ENCODE data around the gene IER3IP1.
A peak's percentile ranks its signal among the peaks of the same experiment; 100 is the strongest.
"Not testable (repeated sequence)": the region's sequence is repeated elsewhere in the genome, so short reads cannot be mapped to it uniquely, and the experiment has no call there.

The IER3IP1 gene, protein sequence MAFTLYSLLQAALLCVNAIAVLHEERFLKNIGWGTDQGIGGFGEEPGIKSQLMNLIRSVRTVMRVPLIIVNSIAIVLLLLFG

DNA sequence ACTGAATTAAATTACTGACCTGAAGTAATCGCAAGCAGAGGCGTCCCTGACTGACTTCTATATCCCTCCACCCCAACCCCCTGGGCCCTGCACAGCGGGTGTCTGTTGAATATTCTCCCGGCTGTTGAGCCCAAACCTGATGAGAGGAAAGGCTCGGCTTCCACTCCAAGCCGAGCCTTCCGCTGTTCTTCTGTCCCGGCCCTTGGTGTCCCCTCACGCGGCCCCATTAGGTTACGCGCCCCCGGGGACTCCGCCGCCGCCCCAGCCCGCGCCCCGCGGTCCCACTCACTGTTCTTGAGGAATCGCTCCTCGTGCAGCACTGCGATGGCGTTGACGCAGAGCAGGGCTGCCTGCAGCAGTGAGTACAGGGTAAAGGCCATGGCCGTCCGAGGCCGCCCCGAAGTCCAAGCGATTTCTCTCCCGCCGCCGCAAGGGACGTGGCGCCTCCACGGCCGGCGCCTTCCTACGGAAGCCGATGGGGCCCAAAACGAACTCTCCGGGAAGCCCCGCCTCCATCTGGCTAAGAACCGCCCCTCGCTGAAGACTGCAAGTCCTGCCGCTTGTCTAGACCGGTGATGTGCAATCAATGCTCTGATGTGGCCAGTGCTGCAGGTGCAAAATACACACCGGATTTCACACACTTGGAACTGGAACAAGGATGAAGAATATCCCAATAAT lies at the start of gene IER3IP1:
Gene IER3IP1 (minus strand): TSS at position 467 of the 678 bp plus-strand sequence. CDS start 87 bp downstream, at position 380.
- peak; percentile 73 to 93 for DNase-seq (ENCODE audit: low read depth in 1 of 2, low spot score in 1 of 2)
- in situ Hi-C loops (cut with HindIII; ENCODE audit: low pct_unique_long_range_greater_than_20kb, low sequenced_read_pairs): no loop called here
- TF ChIP-seq JUND (IDR thresholded peaks at IDR 0.05; ENCODE audit: low read depth): no peak

DNA sequence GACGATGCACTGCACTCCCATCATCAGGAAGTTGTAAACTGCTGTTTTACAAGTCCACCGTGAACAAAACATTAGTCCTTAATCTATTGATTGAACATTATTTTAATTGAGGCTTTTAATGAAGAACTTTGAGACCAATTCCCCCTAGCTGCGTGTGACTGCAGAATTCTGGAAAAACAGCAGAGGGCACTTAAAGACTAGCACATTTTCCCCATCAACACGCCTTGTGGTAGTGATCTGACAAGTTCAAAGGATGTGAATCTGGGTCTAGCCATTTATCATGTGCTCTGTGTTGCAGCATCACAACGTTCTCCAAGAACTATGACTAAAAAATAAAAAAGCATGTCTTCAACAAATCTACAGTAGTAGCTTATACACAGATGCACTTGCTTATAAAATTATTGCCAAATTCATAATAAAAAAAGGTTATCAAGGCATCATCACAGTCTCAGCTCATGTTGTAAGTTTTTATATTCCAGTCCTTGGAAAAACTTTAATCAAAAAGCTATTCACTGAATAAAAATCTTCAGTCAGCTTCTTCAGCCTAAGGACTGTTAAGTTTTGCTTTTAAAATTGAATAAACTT lies 39.5 kb upstream of the IER3IP1 start:
- in situ Hi-C loops (cut with HindIII; ENCODE audit: low pct_unique_long_range_greater_than_20kb, low sequenced_read_pairs): no loop called here

DNA sequence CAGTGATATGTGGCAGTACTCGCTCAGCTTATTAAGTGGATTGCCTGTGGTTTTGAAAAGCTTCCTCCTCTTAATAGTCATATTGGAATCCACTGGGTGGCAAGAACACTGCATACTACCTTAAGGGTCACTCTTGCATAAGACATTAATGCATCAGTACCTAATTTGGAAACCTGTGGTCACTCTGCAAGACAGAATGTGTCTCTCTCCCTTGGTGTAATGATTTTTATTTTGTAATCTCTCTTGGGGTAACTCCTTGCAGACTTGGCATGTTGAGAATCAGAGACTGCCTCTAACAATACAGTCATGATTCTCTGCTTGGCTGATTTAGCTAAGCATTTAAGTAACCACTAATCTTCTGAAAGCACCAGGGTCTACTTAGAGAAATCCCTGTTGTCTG lies 33.0 kb upstream of the IER3IP1 start:
- TF ChIP-seq JUND (IDR thresholded peaks at IDR 0.05; ENCODE audit: low read depth): no peak
- DNase-seq (ENCODE audit: low read depth in 1 of 2, low spot score in 1 of 2): no peak

More for the DNA sequence above, 39.5 kb upstream of the IER3IP1 start:
- DNase-seq (ENCODE audit: low read depth in 1 of 2, low spot score in 1 of 2): peak; percentile 6 to 65
- TF ChIP-seq JUND (IDR thresholded peaks at IDR 0.05; ENCODE audit: low read depth): no peak

DNA sequence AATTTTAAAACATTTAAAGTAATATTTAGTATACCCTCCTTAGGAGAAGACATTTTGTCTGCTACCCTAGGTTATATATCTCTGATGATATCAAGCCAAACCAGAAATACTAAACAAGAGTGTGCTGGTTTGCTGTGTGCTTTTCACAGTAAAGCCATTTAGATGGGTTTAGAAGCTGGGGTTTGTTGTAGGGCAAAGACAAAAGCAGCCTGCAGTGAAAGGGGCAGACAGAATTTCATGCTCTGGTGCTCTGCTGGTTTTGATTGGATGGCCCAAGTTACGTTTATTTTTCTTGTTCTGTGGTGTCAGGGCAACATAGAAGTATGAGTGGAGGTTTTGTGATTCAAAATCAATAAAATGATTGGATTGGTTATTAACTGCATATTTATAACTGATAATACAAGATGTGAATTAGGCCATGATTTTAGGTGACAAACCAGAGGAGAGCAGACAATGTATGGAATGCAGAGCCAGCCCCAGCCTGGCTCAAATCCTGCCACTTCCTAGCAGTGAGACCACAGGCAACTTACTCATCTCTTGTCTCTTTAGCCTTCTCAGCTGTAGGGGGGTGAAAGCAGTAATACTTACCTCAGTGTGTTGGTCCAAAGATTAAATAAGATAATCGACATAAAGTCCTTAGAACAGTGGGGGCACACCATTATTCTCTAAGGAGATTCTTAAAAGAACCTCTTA lies 30.9 kb upstream of the IER3IP1 start:
- no peak for DNase-seq (ENCODE audit: low read depth in 1 of 2, low spot score in 1 of 2)
- TF ChIP-seq JUND (IDR thresholded peaks at IDR 0.05; ENCODE audit: low read depth): no peak
- in situ Hi-C loops (cut with HindIII; ENCODE audit: low pct_unique_long_range_greater_than_20kb, low sequenced_read_pairs): no loop called here

More for the DNA sequence above, 33.0 kb upstream of the IER3IP1 start:
- in situ Hi-C loops (cut with HindIII; ENCODE audit: low pct_unique_long_range_greater_than_20kb, low sequenced_read_pairs): no loop called here

DNA sequence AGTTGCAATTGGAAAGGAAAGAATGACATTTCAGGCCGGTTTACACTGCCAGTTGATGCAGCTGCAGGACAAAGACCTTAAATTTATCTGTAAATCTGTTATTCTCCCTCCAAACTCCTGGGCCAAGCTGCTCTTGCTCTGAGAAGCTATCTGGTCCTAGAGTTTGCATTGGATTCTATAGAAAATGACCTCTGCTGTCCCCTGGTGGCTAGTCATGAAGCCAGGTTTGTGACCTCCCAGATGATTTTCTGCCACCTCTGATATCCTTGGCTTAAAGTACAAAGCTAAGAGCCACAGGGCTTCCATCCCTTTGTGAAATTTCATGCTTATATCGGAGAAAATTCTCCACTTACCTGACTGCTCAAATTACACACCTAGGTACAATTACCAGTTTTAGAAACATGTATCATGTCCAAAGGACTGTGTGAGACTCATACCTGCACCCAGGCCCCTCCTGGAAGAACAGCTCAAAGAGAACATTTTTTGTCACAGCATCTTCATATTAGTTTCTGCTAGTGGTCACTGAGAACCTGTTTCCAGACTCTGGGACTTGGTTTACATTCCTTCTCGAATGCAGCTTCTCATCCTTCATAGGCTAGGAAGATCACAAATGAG lies 28.9 kb upstream of the IER3IP1 start:
- no peak for TF ChIP-seq JUND (IDR thresholded peaks at IDR 0.05; ENCODE audit: low read depth)
- in situ Hi-C loops (cut with HindIII; ENCODE audit: low pct_unique_long_range_greater_than_20kb, low sequenced_read_pairs): no loop called here
- DNase-seq (ENCODE audit: low read depth in 1 of 2, low spot score in 1 of 2): peak; percentile 4 to 51

DNA sequence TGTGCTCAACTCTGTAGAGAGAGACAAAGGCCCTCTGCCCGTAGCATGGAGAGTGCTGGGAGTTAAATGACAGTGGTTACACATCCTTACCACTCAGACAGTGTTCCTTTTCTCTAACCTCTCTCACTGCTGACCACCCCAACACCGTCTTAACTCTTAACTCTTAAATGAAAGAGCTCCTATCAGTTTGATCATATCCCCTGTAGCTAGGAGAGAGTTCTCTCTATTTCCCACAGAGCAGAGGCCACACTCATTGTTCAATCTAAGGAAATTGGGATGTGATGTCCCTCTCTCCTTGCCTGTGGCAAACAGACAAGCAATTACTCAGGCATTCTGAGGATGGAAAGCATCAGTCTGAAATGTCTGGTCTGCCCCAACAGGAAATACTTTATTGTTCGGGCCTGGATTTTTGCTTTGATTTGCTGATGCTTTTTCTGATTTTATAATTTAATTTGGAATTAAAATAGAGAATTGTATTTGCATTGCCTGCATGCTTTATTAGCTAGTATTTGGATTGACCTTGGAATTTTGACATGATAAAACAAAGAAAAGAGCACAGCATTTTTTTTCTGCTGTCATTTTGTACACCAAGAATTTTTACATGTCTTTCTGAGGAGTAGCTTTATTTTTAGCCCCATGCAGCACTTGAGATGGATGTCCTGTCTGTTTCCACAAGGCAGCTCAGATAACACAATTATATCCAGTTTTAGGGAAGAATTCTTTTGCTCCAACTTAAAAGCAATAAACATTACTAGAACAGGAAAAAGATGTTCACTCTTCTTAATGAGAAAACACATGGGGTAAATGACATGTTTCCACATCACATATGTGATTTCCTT lies 27.7 kb upstream of the IER3IP1 start:
- TF ChIP-seq JUND (IDR thresholded peaks at IDR 0.05; ENCODE audit: low read depth): no peak
- in situ Hi-C loops (cut with HindIII; ENCODE audit: low pct_unique_long_range_greater_than_20kb, low sequenced_read_pairs): no loop called here
- DNase-seq (ENCODE audit: low read depth in 1 of 2, low spot score in 1 of 2): no peak

DNA sequence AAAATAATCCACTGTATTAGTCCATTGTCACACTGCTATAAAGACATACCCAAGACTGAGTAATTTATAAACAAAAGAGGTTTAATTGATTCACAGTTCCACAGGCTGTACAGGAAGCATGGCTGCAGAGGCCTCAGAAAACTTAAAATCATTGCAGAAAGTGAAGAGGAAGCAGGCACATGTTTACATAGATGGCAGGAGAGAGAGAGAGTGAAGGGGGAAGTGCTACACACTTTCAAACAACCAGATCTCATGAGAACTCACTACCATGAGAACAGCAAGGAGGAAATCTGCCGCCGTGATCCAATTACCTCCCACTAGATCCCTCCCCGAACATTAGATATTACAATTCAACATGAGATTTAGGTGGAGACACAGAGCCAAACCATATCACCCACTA lies 19.8 kb upstream of the IER3IP1 start:
- in situ Hi-C loops (cut with HindIII; ENCODE audit: low pct_unique_long_range_greater_than_20kb, low sequenced_read_pairs); DNase-seq (ENCODE audit: low read depth in 1 of 2, low spot score in 1 of 2): not testable (repeated sequence)

DNA sequence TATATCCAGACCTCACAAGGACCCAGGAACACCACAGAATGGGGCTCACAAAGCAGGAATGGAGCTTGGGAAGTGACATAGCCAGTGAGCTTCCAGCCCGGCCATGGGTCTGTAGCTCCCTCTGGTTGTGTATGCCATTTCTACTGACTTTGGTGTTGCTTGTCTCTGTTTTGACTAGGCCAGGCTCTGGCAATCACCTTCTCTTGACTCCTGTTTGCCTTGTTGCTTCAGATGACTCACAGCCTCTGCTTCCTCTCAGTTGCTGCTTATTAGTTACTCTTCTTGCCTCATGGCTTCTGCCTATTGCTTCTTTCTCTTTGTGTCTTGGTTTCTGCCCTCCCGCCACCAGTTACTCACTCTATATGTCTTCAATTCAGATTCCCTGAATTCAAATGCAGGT lies 15.8 kb upstream of the IER3IP1 start:
- DNase-seq (ENCODE audit: low read depth in 1 of 2, low spot score in 1 of 2): no peak
- no peak for TF ChIP-seq JUND (IDR thresholded peaks at IDR 0.05; ENCODE audit: low read depth)

DNA sequence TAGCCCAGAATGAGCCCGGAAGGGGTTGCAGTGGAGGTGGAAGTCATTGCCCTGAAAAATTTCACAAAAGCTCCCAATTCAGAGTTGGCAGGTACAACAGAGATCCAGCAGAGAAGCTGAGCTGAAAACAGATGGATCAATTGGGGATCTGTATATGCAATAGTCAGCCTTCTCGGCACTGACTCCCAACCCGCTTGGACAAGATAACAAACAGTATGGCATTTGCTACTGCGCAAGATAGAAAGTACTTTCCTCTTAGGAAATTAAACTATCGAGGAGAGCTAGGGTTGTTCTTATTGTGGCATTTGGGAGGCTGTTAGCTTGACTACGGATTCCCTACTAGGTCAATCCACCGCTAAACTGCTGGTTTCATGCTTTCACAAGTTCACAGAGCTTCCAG lies 11.6 kb upstream of the IER3IP1 start:
- no peak for TF ChIP-seq JUND (IDR thresholded peaks at IDR 0.05; ENCODE audit: low read depth)
- in situ Hi-C loops (cut with HindIII; ENCODE audit: low pct_unique_long_range_greater_than_20kb, low sequenced_read_pairs): no loop called here
- no peak for DNase-seq (ENCODE audit: low read depth in 1 of 2, low spot score in 1 of 2)

More for the DNA sequence above, 15.8 kb upstream of the IER3IP1 start:
- in situ Hi-C loops (cut with HindIII; ENCODE audit: low pct_unique_long_range_greater_than_20kb, low sequenced_read_pairs): no loop called here

DNA sequence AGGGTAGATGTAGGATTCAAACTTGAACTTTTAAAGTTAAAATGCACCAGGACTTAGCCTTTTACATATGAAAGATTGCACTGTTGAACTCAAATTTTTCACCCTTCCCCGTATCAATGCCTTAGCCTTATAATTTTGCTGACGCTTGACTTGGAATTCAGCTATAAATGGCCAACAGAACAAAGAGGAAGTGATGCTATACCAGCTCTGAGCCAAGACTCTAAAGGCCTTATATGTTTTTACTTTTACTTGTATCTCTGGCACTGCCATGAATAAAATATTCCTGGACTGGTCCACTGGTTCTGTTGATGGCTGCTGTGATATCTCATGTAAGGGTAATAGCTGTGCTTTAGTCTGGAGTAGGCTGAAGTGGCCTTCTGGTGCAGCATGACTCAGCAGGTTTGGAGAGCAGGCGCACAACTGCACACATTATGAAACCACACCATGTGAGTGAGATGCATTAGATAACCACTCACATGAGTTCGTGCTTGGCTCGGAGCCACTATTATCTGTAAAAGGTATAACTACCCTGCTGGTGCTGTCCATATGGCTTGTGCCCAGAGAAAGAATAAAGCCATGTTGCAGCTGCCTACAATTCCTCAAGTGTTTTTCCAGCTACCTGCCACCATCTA lies 8.4 kb upstream of the IER3IP1 start:
- no peak for TF ChIP-seq JUND (IDR thresholded peaks at IDR 0.05; ENCODE audit: low read depth)
- DNase-seq (ENCODE audit: low read depth in 1 of 2, low spot score in 1 of 2): peak in 1 of 2 experiments; percentile 41
- in situ Hi-C loops (cut with HindIII; ENCODE audit: low pct_unique_long_range_greater_than_20kb, low sequenced_read_pairs): no loop called here

DNA sequence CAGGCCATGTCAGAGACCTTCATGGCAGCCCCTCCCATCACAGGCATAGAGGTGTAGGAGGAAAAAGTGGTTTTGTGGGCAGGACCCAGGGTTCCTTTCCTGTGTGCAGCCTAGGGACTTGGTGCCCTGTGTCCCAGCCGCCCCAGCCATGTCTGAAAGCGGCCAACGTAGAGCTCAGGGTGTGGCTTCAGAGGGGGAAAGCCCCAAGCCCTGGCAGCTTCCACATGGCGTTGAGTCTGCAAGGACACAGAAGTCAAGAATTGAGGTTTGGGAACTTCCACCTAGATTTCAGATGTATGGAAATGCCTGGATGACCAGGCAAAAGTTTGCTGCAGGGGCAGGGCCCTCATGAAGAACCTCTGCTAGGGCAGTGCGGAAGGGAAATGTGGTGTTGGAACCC lies 6.0 kb upstream of the IER3IP1 start:
- DNase-seq (ENCODE audit: low read depth in 1 of 2, low spot score in 1 of 2): not testable (repeated sequence)

DNA sequence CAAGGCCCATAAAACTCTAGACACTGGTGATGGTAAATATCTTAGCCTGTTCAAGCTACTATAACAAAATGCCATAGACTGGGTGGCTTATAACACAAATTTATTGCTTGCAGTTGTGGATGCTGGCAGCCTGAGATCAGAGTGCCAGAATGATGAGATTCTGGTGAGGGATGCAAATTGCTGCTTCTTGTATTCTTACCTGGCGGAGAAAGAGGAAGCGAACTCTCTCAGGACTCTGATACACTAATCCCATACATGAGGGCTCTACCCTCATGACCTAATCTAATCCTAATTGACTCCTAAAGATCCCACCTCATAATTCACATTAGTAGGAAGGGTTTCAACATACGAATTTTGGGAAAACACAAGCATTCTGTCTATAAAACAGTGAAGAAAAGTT lies 4.6 kb upstream of the IER3IP1 start:
- TF ChIP-seq JUND (IDR thresholded peaks at IDR 0.05; ENCODE audit: low read depth): no peak
- DNase-seq (ENCODE audit: low read depth in 1 of 2, low spot score in 1 of 2): no peak
- in situ Hi-C loops (cut with HindIII; ENCODE audit: low pct_unique_long_range_greater_than_20kb, low sequenced_read_pairs): no loop called here

More for the DNA sequence above, 6.0 kb upstream of the IER3IP1 start:
- in situ Hi-C loops (cut with HindIII; ENCODE audit: low pct_unique_long_range_greater_than_20kb, low sequenced_read_pairs): not testable (repeated sequence)

Measured in T47D (cell line).